Tibial nerve (tissue), 4 donors: Measurements from ENCODE around the gene TASOR2.

ENCODE experiments used
- CTCF ChIP-seq, 5 experiments: fragments of 200-600 bp in 3 of 5; fragments of 450-650 bp in 2 of 5; sonication (generic) in 3 of 5; IDR thresholded peaks; one replicate each; pipeline ENCODE4 v1.5.1; 2016 to 2019; ENCODE audit warnings: antibody characterized with exemption in 5 of 5, mild to moderate bottlenecking in 3 of 5, moderate library complexity in 2 of 5
- EP300 ChIP-seq, 2 donors: sonication (generic); formaldehyde crosslinking; IDR thresholded peaks; one replicate each; pipeline ENCODE4 v1.6.1; 2017; ENCODE audit warnings: antibody characterized with exemption in 2 of 2, mild to moderate bottlenecking in 1 of 2
- POLR2A ChIP-seq, 2 donors: fragments of 450-650 bp; IDR thresholded peaks; one replicate each; pipeline ENCODE4 v1.6.1; 2017; ENCODE audit warnings: antibody characterized with exemption in 2 of 2, mild to moderate bottlenecking in 2 of 2, moderate library complexity in 2 of 2

- no peak for TF ChIP-seq CTCF (IDR thresholded peaks at IDR 0.05)
- no peak for TF ChIP-seq POLR2A (IDR thresholded peaks at IDR 0.05)
- no peak for TF ChIP-seq EP300 (IDR thresholded peaks at IDR 0.05)
Observed at GRCh38 chr10:5638494-5638893, 46.1 kb upstream of the TASOR2 start.
